ENCODE results near the gene AGBL1.

The AGBL1 gene

GRCh38 chr15:86676002-86676401, 596.3 kb downstream of the AGBL1 start:
- no peak overlapping the region for H2AFZ ChIP-seq (ENCODE audit: low read depth, low read length, severe bottlenecking)
- no peaks in the 10 kb centered on the region for H3K9me2 ChIP-seq (replicated peaks; ENCODE audit: insufficient read depth, low read length)
- no peaks in the 10 kb centered on the region for H3F3A ChIP-seq (ENCODE audit: insufficient read depth)
- no peaks in the 10 kb centered on the region for H3K36me3 ChIP-seq (ENCODE audit: low read length)
- no peaks in the 10 kb centered on the region for H3K79me2 ChIP-seq (ENCODE audit: insufficient read depth, low read length)
- no peak overlapping the region for H3K9ac ChIP-seq (ENCODE audit: low read length)
- no peaks in the 10 kb centered on the region for H3K9me3 ChIP-seq (ENCODE audit: insufficient read depth, low read length)
- no peak overlapping the region for H3K27ac ChIP-seq (ENCODE audit: low read depth, low read length)
- TF ChIP-seq CTCF (IDR thresholded peaks at IDR 0.05; ENCODE audit: insufficient read depth, low read length, poor library complexity, severe bottlenecking) (no peak), EZH2phosphoT487 (conservative IDR thresholded peaks at IDR 0.05; ENCODE audit: low read length) (no peak)
- no peak overlapping the region for H3K4me2 ChIP-seq (ENCODE audit: low read depth, low read length, poor library complexity, severe bottlenecking)
- H3K4me3 ChIP-seq (ENCODE audit: insufficient read depth, low read length, poor library complexity, severe bottlenecking), result no peak overlapping the region
- H4K20me1 ChIP-seq (ENCODE audit: low read depth, low read length), result no peaks in the 10 kb centered on the region
- no peaks in the 10 kb centered on the region for H3K27me3 ChIP-seq (ENCODE audit: low read length)

GRCh38 chr15:86677278-86677677, 597.6 kb downstream of the AGBL1 start:
- Histone ChIP-seq H3K9me2 (replicated peaks; ENCODE audit: insufficient read depth, low read length) (no peaks in the 10 kb centered on the region), H2AFZ (ENCODE audit: low read depth, low read length, severe bottlenecking) (no peak overlapping the region), H3K9me3 (ENCODE audit: insufficient read depth, low read length) (no peaks in the 10 kb centered on the region), H3K79me2 (ENCODE audit: insufficient read depth, low read length) (no peaks in the 10 kb centered on the region), H3K36me3 (ENCODE audit: low read length) (no peaks in the 10 kb centered on the region), H4K20me1 (ENCODE audit: low read depth, low read length) (no peaks in the 10 kb centered on the region), H3F3A (ENCODE audit: insufficient read depth) (no peaks in the 10 kb centered on the region), H3K27me3 (ENCODE audit: low read length) (no peaks in the 10 kb centered on the region), H3K9ac (ENCODE audit: low read length) (no peak overlapping the region), H3K4me3 (ENCODE audit: insufficient read depth, low read length, poor library complexity, severe bottlenecking) (no peak overlapping the region), H3K27ac (ENCODE audit: low read depth, low read length) (no peak overlapping the region), H3K4me2 (ENCODE audit: low read depth, low read length, poor library complexity, severe bottlenecking) (no peak overlapping the region)
- TF ChIP-seq CTCF (IDR thresholded peaks at IDR 0.05; ENCODE audit: insufficient read depth, low read length, poor library complexity, severe bottlenecking) (no peak), EZH2phosphoT487 (conservative IDR thresholded peaks at IDR 0.05; ENCODE audit: low read length) (no peak)

- no peak overlapping the region for H3K9ac ChIP-seq (ENCODE audit: low read length)
- no peaks in the 10 kb centered on the region for H3F3A ChIP-seq (ENCODE audit: insufficient read depth)
- no peak overlapping the region for H3K27ac ChIP-seq (ENCODE audit: low read depth, low read length)
- H4K20me1 ChIP-seq (ENCODE audit: low read depth, low read length), result no peaks in the 10 kb centered on the region
- no peak for TF ChIP-seq EZH2phosphoT487 (conservative IDR thresholded peaks at IDR 0.05; ENCODE audit: low read length)
- no peak for TF ChIP-seq CTCF (IDR thresholded peaks at IDR 0.05; ENCODE audit: insufficient read depth, low read length, poor library complexity, severe bottlenecking)
- no peak overlapping the region for H2AFZ ChIP-seq (ENCODE audit: low read depth, low read length, severe bottlenecking)
- H3K4me3 ChIP-seq (ENCODE audit: insufficient read depth, low read length, poor library complexity, severe bottlenecking), result no peak overlapping the region
- H3K27me3 ChIP-seq (ENCODE audit: low read length), result no peaks in the 10 kb centered on the region
- H3K4me2 ChIP-seq (ENCODE audit: low read depth, low read length, poor library complexity, severe bottlenecking), result no peak overlapping the region
- H3K9me2 ChIP-seq (replicated peaks; ENCODE audit: insufficient read depth, low read length), result no peaks in the 10 kb centered on the region
- H3K79me2 ChIP-seq (ENCODE audit: insufficient read depth, low read length), result no peaks in the 10 kb centered on the region
- no peaks in the 10 kb centered on the region for H3K9me3 ChIP-seq (ENCODE audit: insufficient read depth, low read length)
- no peaks in the 10 kb centered on the region for H3K36me3 ChIP-seq (ENCODE audit: low read length)
These were observed 605.6 kb downstream of the AGBL1 start for GRCh38 chr15:86685263-86685662.

Measured in SU-DHL-6 (cell line).